ENCODE results near the gene DEFB118.

Gene DEFB118

DNA sequence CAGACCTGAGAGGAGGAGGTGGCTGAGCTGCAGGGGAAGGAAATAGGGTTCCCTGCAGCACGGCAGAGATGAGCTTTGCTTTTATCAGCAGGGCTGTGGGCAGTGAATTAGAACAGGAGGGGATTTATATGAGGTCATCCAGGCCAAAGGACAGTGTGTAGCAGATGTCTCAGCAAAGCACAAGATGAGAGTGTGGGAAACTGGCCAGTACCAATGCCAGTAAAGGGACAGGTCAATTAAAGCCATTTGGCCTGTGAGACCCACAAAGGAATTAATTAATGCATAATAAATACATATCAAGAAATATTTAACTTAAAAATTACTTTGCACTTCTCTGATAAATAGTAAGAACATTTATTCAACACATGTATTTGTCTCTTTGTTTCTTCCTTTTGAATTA lies 22.1 kb downstream of the DEFB118 start, which contains the start of gene DEFB119:
Gene DEFB119 (minus strand): TSS at position 101 of the 400 bp plus-strand sequence. CDS start 107 bp downstream, outside the sequence.
- TF ChIP-seq, protein P1, sequence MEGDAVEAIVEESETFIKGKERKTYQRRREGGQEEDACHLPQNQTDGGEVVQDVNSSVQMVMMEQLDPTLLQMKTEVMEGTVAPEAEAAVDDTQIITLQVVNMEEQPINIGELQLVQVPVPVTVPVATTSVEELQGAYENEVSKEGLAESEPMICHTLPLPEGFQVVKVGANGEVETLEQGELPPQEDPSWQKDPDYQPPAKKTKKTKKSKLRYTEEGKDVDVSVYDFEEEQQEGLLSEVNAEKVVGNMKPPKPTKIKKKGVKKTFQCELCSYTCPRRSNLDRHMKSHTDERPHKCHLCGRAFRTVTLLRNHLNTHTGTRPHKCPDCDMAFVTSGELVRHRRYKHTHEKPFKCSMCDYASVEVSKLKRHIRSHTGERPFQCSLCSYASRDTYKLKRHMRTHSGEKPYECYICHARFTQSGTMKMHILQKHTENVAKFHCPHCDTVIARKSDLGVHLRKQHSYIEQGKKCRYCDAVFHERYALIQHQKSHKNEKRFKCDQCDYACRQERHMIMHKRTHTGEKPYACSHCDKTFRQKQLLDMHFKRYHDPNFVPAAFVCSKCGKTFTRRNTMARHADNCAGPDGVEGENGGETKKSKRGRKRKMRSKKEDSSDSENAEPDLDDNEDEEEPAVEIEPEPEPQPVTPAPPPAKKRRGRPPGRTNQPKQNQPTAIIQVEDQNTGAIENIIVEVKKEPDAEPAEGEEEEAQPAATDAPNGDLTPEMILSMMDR (IDR thresholded peaks at IDR 0.05; ENCODE audit: low read depth, low read length): no peak
- no peak for DNase-seq (ENCODE audit: extremely low read depth, low read depth)

DNA sequence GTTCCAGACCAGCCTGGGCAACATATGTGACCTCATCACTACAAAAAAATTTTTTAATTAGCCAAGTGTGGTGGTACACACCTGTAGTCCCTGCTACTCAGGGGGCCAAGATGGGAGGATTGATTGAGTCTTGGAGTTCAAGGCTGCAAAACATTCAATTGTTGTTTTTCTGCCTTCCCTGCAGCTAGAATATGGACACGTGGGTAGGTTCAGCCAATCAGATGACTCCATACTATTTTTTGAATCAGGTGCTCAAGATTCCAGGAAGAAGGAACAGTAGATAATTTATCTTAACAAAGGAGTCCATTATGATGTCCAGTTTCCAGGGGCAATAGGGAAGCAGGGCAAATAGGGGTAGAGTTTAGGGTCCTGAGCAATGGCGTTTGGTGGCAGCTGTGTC lies 24.4 kb downstream of the DEFB118 start:
- TF ChIP-seq, protein P1 (IDR thresholded peaks at IDR 0.05; ENCODE audit: low read depth, low read length): no peak
- DNase-seq (ENCODE audit: extremely low read depth, low read depth): no peak

DNA sequence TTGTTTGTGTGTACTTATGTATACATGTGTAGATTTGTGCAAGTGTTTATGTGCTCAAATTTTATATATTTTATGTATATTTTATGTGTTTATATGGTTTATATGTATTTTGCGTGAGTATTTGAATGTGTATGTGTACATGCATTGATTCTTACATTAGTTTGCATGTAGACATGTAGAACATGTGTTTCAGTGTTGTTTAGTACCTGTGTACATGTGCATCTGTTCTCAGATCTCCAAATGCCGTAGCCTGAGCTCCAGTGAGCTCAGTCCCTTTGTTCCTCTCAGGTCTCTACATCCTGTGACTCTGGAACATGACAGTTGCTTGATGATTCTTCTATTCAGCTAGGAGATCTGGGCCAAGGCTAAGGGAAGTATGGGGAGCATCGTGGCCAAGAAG lies 26.5 kb downstream of the DEFB118 start:
- TF ChIP-seq, protein P1 (IDR thresholded peaks at IDR 0.05; ENCODE audit: low read depth, low read length): no peak
- no peak for DNase-seq (ENCODE audit: extremely low read depth, low read depth)

DNA sequence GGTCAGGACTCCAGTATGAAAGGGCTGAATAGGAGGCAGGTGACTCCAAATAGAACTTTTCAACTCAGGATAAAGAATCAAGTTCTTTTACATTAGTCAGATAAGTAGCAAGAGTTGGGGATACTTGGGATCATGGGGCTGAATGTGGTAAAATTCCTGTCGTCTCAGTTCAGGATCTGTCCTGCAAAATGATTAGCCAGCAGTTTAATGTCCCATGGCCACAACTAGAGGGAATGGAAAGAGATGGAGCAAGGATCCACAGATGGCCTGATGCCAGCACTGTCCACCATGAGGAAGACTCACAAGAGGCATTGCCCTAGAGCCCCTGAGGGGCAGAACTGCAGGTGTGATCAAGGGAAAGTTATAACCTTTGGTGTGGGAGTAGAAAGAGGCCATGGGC lies 35.5 kb downstream of the DEFB118 start:
- no peak for DNase-seq (ENCODE audit: extremely low read depth, low read depth)
- TF ChIP-seq, protein P1 (IDR thresholded peaks at IDR 0.05; ENCODE audit: low read depth, low read length): no peak

DNA sequence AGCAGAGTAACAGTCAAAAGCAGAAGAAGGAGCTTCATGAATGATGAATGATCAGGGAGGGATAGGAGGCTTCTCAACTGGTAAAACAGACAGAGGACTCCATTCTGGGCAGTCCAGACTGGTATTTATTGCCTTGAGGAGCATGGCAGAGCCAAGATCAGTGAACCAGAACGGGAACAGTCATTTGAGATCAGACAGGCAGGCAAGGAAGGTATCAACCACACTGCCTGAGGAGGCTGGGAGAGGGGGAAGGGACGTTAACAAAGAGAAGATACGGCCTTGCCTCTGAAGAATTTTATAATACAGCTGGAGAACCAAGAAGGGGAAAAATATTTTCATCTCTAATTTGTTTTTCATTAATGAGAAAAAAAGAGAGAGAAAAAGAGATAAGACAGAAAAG lies 37.7 kb downstream of the DEFB118 start, which contains the start of gene DEFB121:
Gene DEFB121 (minus strand): TSS at position 101 of the 400 bp plus-strand sequence. CDS start 63 bp downstream, at position 38.
- TF ChIP-seq, protein P1 (IDR thresholded peaks at IDR 0.05; ENCODE audit: low read depth, low read length): no peak
- no peak for DNase-seq (ENCODE audit: extremely low read depth, low read depth)

DNA sequence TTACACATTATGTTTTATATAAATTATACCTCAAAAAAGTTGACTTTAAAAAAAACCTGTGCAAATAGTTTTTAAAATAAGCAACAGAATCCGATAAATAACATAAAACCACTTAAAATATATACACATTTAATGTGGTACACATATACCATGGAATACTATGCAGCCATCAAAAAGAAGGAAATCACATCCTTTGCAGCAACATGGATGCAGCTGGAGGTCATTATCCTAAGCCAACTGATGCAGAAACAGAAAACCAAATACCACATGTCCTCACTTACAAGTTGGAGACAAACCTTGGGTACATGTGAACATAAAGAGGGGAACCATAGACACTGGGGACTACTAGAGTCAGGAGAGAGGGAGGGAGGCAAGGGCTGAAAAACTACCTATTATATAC lies 41.6 kb downstream of the DEFB118 start:
- TF ChIP-seq, protein P1 (IDR thresholded peaks at IDR 0.05; ENCODE audit: low read depth, low read length): no peak
- no peak for DNase-seq (ENCODE audit: extremely low read depth, low read depth)

DNA sequence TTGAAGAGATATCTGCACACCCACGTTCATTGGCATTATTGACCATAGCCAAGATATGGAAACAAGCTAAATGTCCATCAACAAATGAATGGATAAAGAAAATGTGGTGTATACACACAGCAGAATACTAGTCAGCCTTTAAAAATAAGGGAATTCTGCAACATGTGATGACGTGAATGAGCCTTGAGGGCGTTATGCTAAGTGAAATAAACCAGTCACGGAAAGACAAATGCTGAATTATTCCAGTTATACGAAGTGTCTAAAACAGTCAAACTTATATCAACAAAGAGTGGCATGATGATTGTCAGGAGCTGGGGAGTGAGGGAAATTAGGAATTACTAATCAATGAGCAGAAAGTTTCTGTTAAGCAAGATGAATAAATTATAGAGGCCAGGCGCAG lies 46.0 kb downstream of the DEFB118 start:
- TF ChIP-seq, protein P1 (IDR thresholded peaks at IDR 0.05; ENCODE audit: low read depth, low read length): no peak

More for the DNA sequence above, 46.0 kb downstream of the DEFB118 start:
- no peak for DNase-seq (ENCODE audit: extremely low read depth, low read depth)

All from AG09319 (cell line).